Frontal cortex (tissue), 4 donors: Measurements from ENCODE around the gene LPAR1. TPM values are rescaled to one million over a fixed set of nuclear protein-coding genes. Genes with fewer than 3 reads are reported as not detected.
"Not testable (repeated sequence)": the region's sequence is repeated elsewhere in the genome, so short reads cannot be mapped to it uniquely, and the experiment has no call there.

ENCODE experiments used
- DNase-seq, 2 donors: peaks; one replicate each; pipeline ENCODE4 v3.0.0; 2012; ENCODE audit warnings: low spot score in 2 of 2
- FAIRE-seq: peaks from 2 replicates; lab custom pipeline; 2012; peaks lifted over from hg19 to GRCh38; lab: Jason Lieb, UNC
- total RNA-seq: library from RNA; depleted of rRNA; stranded (reverse); fragments of >200 nt; gene quantifications from one replicate; pipeline ENCODE4 v1.2.3, GENCODE V29; 2014
- donor health status: control.
- donor health status: control.
- donor health status: control.

Gene LPAR1, protein sequence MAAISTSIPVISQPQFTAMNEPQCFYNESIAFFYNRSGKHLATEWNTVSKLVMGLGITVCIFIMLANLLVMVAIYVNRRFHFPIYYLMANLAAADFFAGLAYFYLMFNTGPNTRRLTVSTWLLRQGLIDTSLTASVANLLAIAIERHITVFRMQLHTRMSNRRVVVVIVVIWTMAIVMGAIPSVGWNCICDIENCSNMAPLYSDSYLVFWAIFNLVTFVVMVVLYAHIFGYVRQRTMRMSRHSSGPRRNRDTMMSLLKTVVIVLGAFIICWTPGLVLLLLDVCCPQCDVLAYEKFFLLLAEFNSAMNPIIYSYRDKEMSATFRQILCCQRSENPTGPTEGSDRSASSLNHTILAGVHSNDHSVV
- 24.5 TPM for total RNA-seq

GRCh38 chr9:111038331-111039230 is at the start of gene LPAR1:
Gene LPAR1 (minus strand): TSS chr9:111038470. CDS start chr9:110972117, 66,353 bp downstream.
- DNase-seq (peak; percentile 25 to 45), FAIRE-seq (no peak)

GRCh38 chr9:111078391-111079038 is 40.2 kb upstream of the LPAR1 start:
- FAIRE-seq (no peak), DNase-seq (no peak)

DNA sequence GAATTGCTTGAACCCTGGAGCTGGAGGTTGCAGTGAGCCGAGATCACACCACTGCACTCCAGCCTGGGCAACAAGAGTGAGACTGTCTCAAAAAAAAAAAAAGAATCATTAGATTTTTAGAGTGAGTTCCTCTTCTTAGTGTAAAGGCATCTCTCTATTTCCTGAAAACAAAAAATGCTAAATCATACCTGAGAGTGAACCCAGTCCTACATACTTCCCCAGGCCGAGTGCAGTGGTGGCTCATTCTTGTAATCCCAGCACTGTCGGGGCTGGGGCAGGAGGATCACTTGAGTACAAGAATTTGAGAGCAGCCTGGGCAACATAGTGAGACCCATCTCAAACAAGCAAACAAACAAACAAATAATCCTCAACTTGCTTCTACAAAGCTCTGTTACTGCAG is 38.2 kb upstream of the LPAR1 start:
- FAIRE-seq (no peak), DNase-seq (no peak)

DNA sequence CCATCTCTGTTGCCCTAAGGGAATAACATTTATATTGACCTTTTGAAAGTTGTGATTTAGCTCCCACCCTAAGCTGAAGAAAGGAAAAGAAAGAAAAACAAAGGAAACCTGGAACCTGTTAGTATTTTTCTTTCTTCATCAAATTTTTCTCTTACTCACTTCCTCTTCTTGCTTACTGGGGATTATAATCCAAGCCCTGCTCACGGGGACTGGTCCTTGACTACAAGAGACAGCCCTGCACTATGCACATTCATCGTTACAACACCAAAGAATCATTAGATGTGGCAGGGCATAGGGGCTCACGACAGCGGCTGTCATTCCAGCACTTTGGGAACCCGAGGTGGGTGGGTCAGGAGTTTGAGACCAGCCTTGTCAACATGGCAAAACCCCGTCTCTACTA is 37.8 kb upstream of the LPAR1 start:
- DNase-seq = no peak
- no peak for FAIRE-seq

DNA sequence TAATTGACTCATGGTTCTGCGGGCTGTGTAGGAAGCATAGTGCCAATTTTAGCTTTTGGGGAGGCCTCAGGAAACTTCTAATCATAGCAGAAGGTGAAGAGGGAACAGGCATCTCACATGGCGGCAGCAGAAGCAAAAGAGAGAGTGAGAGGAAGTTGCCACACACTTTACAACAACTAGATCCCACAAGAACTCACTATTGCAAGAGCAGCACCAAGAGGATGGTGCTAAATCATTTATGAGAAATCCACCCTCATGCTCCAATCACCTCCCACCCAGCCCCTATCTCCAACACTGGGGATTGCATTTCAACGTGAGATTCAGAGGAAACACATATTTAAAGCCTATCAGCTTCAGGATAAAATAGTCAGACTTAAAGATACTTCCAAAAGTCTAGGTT is 36.1 kb upstream of the LPAR1 start:
- DNase-seq (no peak), FAIRE-seq (no peak)

GRCh38 chr9:111069183-111069582 is 30.9 kb upstream of the LPAR1 start:
- DNase-seq (no peak), FAIRE-seq (no peak)

- DNase-seq = no peak
- no peak for FAIRE-seq
Measured at GRCh38 chr9:111068771-111069170, 30.5 kb upstream of the LPAR1 start.

- DNase-seq (no peak), FAIRE-seq (no peak)
Measured at GRCh38 chr9:111068383-111068730, 30.1 kb upstream of the LPAR1 start.

GRCh38 chr9:111066468-111066867 is 28.2 kb upstream of the LPAR1 start:
- no peak for DNase-seq
- no peak for FAIRE-seq

DNA sequence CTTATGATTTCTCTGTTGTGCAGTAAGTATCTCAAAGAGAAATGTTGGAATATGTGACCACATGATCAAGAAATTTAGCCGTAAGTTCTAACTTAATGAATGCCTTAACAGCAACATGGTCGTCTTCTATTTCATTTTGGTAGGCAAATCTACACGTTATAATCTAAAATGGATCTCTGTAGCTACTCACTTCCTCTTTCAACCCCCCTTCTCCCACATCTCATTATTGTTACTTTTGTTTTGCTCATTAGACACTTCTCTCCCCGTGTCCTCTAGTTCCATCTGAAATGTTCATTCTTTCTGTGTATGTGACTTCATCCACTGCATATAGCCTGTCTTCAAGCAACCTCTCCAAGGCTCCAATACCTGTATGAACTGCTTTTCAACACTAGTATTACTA is 27.1 kb upstream of the LPAR1 start:
- FAIRE-seq (no peak), DNase-seq (no peak)

DNA sequence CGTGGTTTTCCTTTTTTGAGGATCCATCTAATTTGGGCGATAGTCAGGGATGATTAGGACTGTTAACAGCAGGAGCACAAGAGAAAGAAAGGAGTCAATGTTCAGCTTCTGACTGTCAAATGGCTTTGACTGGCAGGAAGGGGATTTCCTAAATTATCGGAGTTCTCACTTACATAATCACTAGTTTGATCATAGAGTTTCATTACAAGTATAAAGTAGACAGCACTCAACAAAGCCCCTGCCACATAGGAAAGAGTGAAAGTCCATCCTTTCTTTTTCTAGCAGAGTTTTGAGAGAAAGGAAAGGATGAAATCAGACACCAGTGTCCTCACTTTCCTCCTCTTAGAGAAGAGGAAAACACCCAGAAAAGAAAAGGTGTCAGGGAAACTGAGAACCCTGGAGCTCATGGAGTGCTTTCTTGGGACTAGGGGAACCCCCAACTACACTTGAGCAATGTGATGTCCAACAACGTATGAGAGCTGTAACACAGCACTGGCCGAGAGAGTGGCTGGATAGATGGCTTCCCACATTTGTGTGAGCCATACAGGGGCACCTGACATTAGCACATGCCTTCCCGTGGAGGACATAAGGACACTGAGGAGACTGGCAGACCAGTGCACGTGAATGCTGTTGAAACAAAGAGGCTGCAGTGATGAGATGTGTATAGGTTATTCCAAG is 26.0 kb upstream of the LPAR1 start:
- FAIRE-seq = no peak
- DNase-seq = no peak

DNA sequence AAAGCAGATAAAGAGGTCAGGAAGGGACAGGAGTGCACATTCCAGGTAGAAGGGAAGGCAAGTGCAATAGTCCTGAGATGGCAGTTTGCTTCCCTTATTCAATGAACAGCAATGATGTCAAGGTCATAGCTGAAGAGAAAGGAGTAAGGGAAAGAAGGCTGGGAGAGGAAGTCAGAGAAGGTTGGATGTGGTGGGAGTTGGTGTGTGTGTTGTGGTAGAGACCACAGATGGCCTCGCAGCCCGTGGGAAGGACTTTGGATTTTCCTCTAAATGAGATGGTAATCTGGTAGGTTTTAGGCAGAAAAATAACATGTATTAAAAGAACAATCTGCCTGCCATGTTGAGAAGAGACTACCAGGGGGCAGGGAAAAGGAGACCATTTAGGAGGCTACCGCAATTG is 25.1 kb upstream of the LPAR1 start:
- DNase-seq = no peak
- FAIRE-seq = no peak

- DNase-seq (no peak), FAIRE-seq (no peak)
Measured at GRCh38 chr9:111058166-111058565, 19.9 kb upstream of the LPAR1 start.

DNA sequence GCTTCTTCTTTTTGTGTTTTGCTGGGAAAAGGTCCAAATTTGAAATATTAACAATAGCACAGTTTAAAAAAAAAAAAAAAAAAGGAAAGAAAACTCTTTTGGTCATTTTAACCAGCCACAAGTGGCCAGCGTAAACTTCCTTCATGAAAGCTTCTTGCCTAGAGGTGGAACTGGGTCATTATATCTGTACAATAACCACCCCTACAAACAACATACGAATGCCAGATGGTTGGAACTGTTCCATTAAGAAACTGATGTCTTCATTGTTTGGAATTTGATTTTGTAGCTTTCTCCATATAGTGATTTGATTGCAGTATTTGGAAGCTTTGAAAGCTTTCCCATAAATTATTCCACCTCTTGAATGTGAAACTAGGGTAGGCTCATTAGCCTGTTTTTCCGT is 18.3 kb upstream of the LPAR1 start:
- FAIRE-seq = no peak
- no peak for DNase-seq

DNA sequence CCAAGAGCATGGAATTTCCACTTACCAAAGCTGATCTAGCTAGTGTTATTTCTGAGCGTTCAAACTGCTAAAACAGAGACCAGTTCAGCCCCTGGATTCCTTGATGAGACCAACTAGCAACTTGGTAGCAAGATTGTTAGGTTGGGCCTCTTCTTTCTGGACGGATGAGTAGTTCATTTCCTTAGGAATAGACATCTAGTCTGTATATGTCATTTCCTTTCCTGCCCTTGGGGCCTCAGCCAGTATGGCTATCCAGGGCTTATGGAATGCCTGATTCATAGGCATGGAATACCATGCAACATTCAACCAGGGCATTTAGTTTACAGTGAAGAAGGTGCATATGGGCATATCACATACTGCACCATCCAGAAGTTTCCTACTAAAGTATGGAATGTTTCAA is 14.5 kb upstream of the LPAR1 start:
- FAIRE-seq = no peak
- no peak for DNase-seq

- FAIRE-seq (no peak), DNase-seq (no peak)
Measured at GRCh38 chr9:111051400-111051799, 13.1 kb upstream of the LPAR1 start.

DNA sequence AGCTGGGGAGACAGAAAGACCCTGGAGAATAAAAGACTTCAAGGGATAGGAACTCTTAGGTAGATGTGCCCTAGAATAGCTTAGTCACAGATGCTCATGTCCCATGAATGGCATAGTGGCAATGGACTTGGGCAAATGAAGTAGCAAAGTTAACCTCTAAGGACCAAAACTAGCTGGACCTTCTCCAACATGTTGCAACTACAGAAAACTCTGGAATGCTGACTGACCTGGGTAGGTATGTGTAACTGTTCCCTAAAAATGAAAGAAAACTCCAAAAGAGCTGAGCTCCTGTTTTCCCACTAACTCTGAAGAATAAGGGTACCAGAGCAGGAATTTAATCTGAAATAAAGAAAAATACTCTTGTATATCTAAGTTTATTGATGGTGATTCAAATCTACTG is 12.5 kb upstream of the LPAR1 start:
- FAIRE-seq (no peak), DNase-seq (no peak)

GRCh38 chr9:111047287-111047686 is 9.0 kb upstream of the LPAR1 start:
- DNase-seq, FAIRE-seq: not testable (repeated sequence)

- no peak for FAIRE-seq
Measured at GRCh38 chr9:111041902-111042301, 3.6 kb upstream of the LPAR1 start.

DNA sequence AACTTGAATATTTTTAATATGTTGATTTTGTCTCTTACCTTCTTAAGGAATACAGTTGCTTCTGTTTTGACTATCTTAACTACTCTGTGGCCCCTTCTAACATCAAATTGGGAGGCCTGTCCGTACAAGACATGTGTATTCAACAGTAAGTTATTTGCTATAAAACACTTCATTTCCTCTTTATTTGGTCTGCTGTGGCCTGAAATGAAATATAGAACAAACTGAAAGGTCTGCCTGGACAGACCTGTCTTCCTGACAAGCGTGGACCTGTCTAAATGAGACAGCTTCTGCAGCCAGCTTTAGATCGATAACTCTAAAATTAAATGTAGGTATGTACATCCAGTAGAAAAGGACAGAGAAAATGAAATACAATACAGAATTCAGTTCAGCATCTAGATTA is 2.2 kb upstream of the LPAR1 start:
- no peak for DNase-seq
- FAIRE-seq = no peak

More at GRCh38 chr9:111041902-111042301, 3.6 kb upstream of the LPAR1 start:
- no peak for DNase-seq
